Measurements from ENCODE around the gene C10orf53.

- TF ChIP-seq CTCF (IDR thresholded peaks at IDR 0.05; ENCODE audit: low read depth, low read length, poor library complexity, severe bottlenecking) (no peak), EZH2phosphoT487 (IDR thresholded peaks at IDR 0.05; ENCODE audit: borderline replicate concordance, low read length) (no peak)
Measured at GRCh38 chr10:49657606-49658005, 21.8 kb upstream of the C10orf53 start.

Data from DOHH2 (cell line).